Stimulated activated CD4-positive, alpha-beta T cell treated with anti-CD3 and anti-CD28 coated beads, Interleukin-2, amount 100 ng/mL, for 48 hours (primary cell): ENCODE measurements around the gene LHFPL2.
"Not testable (repeated sequence)": the region's sequence is repeated elsewhere in the genome, so short reads cannot be mapped to it uniquely, and the experiment has no call there.

Experiments
- DNase-seq, 2 donors: peaks; one replicate each; pipeline ENCODE4 v3.0.0-alpha.2; 2020

LHFPL2 gene

GRCh38 chr5:78638973-78639669 is 9.5 kb downstream of the LHFPL2 start:
- DNase-seq = no peak

GRCh38 chr5:78638423-78638822 is 10.1 kb downstream of the LHFPL2 start:
- DNase-seq = no peak

- DNase-seq = no peak
Observed at GRCh38 chr5:78637468-78637867, 11.1 kb downstream of the LHFPL2 start.

DNA sequence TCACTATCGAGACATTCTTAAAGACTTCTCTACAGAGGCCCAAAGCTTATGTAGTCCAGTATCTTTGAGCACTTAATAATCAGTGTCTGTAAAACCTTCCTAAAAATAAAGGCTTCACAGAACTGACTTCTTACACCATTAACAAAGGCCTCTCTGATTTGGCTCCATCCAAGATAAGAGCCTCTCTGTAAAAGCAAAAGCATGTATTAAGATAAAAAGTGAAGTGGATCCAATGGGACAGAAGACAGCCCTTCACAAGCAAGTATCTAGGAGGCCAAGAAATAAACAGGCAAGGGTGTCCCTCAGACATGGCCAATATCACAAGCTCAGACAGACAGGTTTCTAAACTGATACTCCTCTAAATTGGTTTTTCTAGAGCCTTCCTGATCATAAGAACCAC is 11.9 kb downstream of the LHFPL2 start:
- no peak for DNase-seq

DNA sequence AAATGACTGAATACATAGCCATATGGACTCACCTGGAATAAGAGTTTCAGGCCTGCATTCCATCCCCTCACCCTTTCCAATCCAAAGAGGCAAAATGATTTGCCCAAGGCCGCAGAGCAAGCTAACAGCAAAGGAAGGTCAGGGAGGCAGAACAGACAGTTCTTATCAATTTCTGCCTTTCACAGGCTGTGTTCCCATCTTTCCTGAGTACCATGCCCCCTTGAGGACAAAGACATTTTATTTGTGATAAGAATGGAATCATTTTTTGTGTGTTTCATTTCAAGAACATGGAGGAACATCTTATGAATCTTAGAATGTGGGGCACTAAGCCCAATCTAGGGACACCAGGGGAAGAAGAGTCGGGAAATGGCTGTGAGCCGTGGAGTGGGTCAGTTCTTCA is 13.9 kb downstream of the LHFPL2 start:
- DNase-seq = no peak

- no peak for DNase-seq
Observed at GRCh38 chr5:78634229-78634628, 14.3 kb downstream of the LHFPL2 start.

GRCh38 chr5:78633700-78634099 is 14.9 kb downstream of the LHFPL2 start:
- no peak for DNase-seq

DNA sequence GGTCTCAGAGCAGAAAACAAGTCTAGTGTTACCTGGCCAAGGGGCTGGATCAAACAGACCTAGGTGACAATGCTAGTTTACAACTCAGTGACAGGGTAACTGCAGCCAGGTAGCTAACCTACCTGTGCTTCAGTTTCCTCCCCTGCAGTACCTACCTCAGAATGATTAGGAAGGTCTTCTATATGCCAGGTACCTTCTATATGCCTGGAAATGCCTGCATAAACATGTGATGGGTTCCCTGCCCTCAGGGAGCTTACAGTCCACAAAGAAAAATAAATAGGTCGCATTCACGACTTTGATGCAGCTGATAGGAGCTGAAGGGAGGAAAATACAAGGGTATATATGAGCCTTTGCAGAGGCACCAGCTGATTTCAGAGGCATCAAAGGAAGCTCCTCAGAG is 16.1 kb downstream of the LHFPL2 start:
- DNase-seq = no peak

DNA sequence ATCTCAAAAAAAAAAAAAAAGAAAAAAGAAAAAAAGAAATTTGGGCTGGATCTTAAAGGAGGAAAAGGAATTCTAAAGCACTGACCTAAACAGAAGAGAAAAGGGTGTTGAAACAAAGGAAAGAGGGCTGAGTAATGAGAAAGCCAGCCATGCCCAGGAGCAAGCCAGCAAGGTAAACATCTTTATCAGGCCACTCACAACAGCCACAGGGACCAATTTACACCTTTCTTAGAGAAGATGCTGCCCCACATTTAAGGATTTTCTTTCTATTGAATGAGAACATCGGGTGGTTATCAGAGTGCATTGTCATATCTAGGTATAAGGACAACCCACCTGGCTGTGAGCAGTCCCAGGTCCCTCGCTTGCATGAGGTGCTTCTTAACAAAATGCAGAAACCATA is 16.6 kb downstream of the LHFPL2 start:
- DNase-seq = no peak

- no peak for DNase-seq
Observed at GRCh38 chr5:78630047-78630446, 18.5 kb downstream of the LHFPL2 start.

DNA sequence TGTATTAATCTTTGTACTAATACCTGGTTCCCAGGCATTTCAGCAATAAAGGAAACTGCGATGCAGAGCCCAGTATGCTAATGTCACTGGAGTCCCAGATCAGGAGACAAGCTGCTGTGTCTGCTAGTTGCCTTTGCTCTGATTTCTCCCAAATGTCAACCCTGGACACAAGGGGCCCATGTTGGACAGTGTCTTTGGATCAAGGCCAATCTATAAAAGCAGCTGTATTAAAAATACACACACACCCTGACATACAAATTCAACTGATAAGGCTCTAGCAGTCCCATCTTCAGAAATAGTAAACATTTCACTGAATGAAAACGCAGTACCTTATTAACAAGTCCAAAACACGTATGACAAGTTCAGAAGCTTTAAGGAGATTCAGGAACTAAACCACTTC is 18.9 kb downstream of the LHFPL2 start:
- DNase-seq = no peak

GRCh38 chr5:78628270-78628992 is 20.1 kb downstream of the LHFPL2 start:
- no peak for DNase-seq

DNA sequence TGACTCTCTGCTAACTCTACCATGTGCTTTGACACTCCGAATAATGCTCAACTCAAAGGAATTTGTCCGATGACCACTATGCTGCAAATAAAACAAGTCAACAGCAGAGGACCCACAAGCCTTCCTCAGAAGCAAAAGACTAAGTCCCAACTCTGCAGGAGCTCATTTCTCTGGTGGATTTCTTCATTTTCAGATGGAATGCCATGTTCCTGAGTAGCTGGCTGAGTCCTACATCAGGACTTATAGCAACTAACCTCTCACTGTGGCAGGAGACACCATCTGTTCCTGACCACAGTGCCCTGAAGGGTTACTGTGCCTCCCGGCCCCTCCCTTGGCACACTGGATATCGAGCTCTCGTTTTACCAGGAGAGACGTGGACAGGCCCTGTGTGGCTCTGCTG is 20.8 kb downstream of the LHFPL2 start:
- DNase-seq = no peak

- DNase-seq = no peak
Observed at GRCh38 chr5:78627175-78627574, 21.4 kb downstream of the LHFPL2 start.

GRCh38 chr5:78626009-78626571 is 22.5 kb downstream of the LHFPL2 start:
- DNase-seq = no peak

- DNase-seq = no peak
Observed at GRCh38 chr5:78624992-78625391, 23.6 kb downstream of the LHFPL2 start.

GRCh38 chr5:78624011-78624541 is 24.5 kb downstream of the LHFPL2 start:
- no peak for DNase-seq

DNA sequence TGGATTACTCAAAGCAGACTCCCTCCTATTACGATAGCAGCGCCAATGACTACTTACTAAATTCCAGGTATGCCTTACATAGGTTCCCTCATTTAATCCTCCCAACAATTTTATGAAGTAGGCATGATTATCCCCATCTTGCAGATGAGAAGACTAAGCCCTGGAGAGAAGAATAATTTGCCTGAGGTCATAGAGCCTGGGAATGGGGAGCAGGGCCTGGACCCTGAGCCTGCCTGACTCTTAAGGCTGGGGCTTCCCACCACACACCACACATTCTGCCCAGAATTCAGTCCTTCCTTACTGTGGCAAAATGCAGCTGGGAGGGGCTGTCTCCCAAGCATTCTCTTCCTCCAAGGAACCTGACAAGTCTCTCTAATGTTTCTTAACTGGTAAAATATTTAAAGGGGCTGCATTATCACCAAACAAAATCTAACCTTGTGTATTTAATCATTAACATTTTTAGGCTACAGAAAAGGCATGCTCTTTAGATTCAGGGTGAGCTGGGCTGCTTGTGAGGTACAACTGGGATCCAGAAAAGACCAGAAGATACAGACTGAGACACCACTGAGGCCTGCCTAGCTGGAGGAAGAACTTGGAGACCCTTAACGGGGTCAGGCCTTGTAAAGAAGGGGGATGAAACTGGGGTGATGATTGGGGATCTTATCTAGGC is 26.1 kb downstream of the LHFPL2 start:
- DNase-seq = no peak

- DNase-seq = no peak
Observed at GRCh38 chr5:78621291-78621738, 27.3 kb downstream of the LHFPL2 start.

- DNase-seq = not testable (repeated sequence)
Observed at GRCh38 chr5:78620119-78620518, 28.5 kb downstream of the LHFPL2 start.

DNA sequence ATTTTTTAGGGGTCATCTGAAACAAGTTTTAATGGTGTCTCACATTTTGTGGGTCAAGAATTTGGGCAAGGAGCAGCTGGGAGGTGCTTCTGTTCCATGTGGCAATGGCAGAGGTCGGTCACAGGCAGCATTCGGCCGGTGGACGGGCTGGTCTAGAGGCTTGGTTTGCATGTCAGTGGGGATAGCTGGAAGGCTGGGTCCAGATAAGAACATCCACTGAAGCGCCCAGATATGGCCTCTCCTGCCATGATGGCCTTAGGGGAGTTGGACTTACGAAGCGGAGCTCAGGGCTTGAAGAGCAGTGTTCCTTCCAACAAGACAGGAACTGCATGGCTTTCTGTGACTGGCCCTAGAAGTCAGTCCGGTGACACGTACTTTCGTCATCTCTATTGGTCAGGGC is 30.3 kb downstream of the LHFPL2 start:
- no peak for DNase-seq

- DNase-seq = no peak
Observed at GRCh38 chr5:78615697-78616096, 32.9 kb downstream of the LHFPL2 start.

- no peak for DNase-seq
Observed at GRCh38 chr5:78614816-78615215, 33.8 kb downstream of the LHFPL2 start.
